ENCODE data around the gene DNMT3A.

The DNMT3A gene

GRCh38 chr2:25303633-25304236, 38.0 kb downstream of the DNMT3A start:
- no peak for DNase-seq

DNA sequence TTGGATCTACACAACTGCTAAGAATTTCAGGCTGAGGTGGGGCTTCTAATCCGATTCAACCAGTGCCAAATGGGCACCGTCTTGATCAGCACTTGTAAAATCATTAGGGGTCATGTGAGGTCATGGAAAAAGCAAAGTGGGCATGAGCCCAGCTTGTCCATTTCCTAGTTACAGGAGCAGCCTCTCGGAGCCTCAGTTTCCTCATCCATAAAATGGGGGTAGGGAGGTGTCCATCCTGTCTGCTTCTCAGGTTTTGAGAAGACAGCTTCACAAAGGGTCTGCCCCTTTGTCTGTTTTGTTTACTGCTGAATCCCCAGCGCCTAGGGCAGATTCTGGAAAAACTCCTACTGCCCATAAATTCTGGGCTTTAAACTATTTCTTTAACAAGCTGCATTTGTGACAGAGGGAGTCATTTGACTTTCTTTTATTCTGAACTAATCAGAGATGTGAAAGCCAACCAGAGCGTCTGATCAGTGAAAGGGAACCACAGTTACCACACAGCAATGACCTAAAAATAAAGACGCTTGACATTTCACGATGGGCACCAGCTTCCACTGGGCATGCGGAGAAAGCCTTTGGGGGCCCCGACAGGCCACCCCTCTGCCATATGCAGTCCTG, 38.9 kb downstream of the DNMT3A start:
- DNase-seq, result no peak

- peak; percentile 58 for DNase-seq
These were observed 40.0 kb downstream of the DNMT3A start for GRCh38 chr2:25301453-25302352.

DNA sequence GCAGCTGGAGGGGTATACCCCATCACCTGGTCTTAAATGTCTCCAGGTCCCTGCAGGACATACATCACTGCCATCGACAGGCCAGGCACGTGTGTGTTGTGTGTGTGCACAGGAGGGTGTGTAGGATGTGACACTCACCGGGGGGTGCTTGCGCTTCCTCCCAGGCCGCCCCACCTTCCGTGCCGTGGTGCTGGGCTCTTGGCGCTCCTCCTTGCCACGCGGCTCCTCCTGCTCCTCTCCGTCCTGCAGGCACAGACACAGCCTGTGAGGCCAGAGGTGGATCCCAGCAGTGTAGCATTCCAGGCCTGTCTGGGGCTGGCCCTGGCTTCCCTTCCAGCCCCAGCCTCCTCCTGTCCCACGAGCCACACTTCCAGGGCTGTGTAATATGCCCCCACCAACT, 41.7 kb downstream of the DNMT3A start:
- DNase-seq, result no peak

DNA sequence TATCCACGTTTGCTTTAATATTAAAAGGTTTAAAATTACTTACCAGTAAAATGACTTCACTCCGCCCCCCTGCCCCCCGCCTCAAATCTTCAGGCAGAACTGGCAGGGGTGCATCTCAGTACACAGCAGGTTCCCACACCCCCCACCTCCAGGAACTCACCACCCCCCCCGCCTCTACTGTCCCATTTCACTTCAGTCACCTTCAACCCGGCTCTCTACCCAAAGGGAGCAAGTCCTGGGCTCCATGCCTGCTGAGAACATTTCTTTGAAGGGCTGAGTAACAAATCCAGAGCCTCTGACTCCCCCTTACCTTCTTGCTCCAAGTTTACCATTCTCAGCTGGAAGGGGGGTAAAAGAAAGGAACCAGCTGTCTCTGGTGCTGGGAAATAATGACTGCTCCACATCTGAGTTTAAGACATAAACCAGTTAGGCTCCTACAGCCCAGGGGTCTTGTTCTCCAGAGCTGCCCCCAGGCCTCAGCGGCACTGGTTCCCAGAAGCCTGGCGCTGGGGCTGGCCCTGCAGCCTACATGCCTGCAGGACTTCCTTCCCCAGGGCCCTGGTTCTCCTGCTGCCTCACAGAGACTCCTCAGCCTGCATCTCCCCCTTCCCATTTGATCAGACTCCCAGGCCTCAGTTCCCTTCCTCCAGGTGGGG, 42.8 kb downstream of the DNMT3A start:
- DNase-seq, result no peak

DNA sequence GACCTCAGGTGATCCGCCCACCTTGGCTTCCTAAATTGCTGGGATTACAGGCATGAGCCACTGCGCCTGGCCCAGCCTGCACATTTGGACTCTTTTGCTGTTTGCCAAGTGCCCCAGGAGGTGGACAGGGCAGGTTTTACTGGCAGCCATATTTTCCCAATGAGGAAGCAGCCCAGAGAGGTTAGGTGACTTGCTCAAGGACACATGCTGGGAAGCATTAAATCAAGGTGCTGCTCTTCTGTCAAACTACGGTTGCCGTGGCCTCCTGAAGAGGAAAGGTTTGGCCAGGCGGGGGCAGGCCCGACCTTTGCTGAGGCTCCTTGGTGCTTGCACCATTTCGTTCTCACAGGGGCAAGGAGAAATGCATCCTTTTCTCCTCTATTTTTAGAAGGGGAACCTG, 44.0 kb downstream of the DNMT3A start:
- no peak for DNase-seq

DNA sequence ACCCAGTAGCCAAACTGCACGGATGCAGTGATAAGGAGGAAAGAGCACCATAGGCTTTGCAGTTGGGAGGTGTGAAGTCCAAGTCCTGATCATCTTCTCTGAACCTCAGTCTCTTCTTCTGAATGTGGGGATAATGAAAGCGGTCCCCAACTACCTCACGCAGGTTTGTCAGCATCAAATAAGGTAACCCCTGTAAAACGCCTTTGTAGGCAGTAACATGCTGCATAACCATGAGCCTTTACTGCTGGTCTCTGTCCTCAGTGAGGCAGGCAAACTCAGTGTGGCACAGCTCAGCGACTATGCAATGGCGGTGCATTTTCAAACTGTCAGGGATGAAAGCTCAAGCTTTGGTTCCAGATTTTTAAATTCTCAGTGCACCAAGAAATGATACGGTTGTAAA, 46.1 kb downstream of the DNMT3A start:
- DNase-seq, result no peak

DNA sequence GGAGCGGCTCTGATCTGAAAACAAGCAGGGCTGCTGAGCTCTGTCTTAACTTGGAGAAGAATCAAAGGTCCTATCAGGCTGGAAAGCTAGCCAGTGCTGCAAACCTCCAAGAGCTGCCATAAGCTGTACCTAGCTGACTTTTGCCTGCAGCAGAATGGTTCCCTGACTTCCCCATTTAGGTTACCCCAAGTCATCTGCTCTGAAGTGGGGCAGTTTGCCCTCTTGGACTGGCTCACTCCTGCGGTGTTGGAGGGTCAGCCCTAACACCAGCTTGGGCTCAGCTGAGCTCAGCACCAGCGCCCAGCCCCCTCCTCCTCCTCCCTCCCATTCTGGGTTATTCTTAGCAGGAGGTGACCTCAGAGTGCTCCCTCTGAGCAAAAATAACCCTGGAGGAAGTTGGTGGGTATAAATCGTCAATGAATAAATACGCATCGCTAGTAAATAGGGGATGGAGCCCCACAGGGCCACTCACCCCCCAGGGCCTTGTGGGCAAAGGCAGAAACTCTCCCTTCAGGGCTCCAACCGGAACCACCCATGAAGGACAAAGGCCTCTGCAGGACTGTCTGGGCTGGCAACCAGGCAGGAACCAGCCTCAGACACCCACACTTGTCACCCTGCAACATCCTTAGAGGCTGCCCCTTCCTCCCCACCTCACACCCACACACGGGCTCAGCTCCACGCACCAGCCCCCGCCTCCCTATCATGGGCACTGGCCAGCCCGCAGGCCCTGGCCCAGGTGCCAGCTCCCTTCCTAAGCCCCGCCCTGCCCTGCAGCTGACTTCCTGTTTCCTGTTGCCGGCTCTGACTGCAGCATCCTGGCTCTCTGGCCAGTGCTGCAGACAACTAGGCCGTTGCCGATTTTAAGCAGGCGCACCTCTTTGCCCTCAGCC, 46.9 kb downstream of the DNMT3A start:
- no peak for DNase-seq

GRCh38 chr2:25293958-25294562, 47.7 kb downstream of the DNMT3A start:
- DNase-seq, result no peak

DNA sequence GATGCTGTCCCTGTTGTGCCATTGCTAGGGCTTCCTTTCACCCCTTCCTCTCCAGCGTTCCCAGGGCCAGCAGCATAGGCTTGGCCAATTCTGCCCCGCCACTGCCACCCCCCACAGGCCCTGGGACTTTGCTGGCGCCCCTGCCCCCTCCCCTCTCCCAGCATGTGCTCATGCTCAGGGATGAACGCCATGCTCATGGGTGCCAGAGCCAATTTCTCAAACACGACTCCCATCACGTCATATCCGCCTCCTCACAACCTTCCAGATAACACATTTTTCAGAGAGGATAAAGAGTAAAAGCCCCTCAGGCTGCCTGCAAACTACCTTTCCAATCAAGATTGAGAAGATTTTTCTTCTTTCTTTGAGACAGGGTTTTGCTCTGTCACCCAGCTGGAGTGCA, 48.6 kb downstream of the DNMT3A start:
- no peak for DNase-seq

GRCh38 chr2:25292408-25292807, 49.3 kb downstream of the DNMT3A start:
- DNase-seq, result no peak

GRCh38 chr2:25290811-25291495, 50.8 kb downstream of the DNMT3A start:
- DNase-seq, result no peak

GRCh38 chr2:25286723-25287483, 54.8 kb downstream of the DNMT3A start:
- no peak for DNase-seq

DNA sequence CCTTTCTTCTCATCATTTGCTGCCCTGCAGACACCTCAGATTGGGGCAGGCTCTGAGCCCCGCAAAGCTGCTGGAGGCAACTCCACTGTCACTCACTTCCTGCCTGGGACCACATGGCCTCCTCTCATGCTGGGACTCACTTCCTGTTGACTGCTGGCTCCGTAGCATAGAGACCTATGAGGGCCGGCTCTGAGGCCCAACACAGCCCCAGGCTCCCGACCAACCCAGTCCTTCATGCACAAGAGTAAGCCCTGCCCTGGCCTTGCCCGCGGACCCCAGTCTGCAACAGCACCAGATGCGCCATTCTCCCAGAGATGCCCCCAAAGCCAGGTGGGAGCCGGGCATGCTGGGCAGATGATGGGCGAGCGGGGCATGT, 55.7 kb downstream of the DNMT3A start:
- peak; percentile 42 for DNase-seq

DNA sequence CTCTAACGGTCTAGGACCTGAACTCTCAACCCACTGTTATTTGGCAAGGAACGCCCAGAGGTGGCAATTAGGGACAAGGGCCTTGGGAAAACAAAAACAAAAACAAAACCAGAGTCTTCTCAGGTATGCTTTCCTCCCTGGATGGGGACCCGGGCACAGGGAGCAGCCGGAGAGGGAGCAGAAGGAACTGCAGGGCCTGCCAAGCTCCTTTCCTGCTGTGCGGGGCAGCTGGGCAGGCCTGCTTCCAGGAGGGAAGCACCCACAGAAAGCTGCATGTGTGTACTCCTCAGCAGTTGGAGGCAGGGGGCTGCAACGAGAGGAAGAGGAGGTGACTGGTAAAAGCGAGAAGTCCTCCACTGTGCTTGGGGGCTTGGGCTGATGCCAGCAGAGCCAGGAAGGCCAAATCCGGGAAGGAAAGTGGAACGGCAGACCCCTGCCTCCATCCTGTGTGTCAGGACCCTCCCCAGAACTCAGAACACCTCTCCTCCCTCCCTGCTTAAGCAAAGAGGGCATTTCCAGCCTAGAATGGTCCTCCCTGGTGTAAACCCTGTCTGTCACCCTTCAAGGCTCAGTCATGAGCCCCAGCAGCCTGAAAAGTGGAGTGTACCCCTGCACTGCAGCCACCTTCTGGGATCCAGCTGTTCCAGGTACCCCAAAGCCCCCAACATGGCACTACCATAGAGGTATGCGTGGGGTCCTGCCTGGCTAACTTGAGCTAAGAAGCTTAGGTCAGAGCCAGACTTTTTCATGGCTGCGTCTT, 56.3 kb downstream of the DNMT3A start:
- no peak for DNase-seq

DNA sequence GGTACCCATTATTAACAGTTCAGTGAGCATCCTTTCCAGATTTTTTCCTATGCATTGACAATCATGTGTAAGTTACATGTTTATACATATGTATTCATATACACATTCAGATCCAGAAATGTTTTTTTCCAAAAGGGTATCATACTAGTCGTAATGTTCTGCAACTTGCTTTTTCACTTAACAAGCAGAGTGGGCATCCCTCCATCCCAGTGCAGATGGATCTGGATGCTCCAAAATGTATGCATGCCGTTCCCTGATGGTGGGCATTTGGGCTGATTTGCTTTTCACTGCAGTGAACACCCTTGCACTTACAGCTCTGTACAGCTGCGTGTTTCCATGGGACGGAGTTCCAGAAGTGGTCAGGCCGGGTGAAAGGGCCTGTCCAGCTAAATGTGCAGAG, 57.0 kb downstream of the DNMT3A start:
- DNase-seq, result no peak

- DNase-seq, result no peak
These were observed 57.8 kb downstream of the DNMT3A start for GRCh38 chr2:25283921-25284320.

DNA sequence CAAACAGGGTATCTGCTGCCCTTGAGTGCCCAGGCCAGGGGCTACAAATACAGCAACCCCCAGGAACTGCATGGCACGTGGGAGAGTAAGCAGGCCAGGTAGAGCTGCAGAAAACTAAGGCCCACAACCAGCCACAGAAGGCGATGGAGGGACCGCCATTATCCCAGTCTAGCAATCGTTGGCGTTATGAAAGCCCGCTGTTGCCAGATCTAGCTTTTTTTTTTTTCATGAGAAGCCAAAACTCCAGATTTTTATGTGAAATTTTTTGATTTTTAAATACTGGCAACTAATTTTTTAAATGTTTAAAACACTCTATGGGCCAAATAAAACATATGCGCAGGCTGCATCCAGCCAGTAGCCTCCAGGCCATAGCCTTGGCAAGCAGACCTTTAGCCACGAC, 59.8 kb downstream of the DNMT3A start:
- DNase-seq, result no peak

DNA sequence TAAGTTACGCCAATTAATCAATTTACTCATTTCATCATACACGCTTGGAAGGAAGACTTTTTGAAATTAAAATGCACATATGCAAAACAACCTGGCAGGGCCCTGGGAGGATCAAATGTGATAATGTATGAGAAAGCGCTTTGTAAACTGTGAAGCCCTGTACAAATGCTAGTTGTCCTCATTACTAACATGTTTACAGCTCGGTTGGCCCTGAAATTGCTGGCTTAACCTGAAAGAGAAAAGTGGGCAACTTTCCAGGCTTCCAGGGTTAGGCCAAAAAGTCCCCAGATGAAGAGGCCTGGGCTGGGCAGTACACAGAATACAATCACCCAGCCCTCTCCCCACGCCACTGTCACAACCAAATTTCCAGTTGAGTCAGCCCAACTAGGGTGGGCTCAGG, 60.2 kb downstream of the DNMT3A start:
- no peak for DNase-seq
